K562 (cell line): ENCODE results near the gene TMEM222. TPM values are rescaled to one million over a fixed set of nuclear protein-coding genes. Genes with fewer than 3 reads are reported as not detected.

Source experiments
- CAMTA2 ChIP-seq: fragments of 250-450 bp; sonication (Bioruptor Pico); conservative IDR thresholded peaks from 2 replicates; pipeline ENCODE4 v1.5.1; 2022
- ETS1 ChIP-seq: conservative IDR thresholded peaks from 2 replicates; pipeline ENCODE4 v1.6.1; 2011; ENCODE audit warnings: low read depth, mild to moderate bottlenecking, low read length; ENCODE audit not compliant: control insufficient read depth
- HEY1 ChIP-seq: fragments of 250-450 bp; sonication (Bioruptor Pico); IDR thresholded peaks from 2 replicates; pipeline ENCODE4 v1.5.0; 2020; ENCODE audit warnings: mild to moderate bottlenecking, moderate library complexity, borderline replicate concordance
- KAT8 ChIP-seq: fragments of 450-650 bp; IDR thresholded peaks from 2 replicates; pipeline ENCODE4 v1.6.1; 2016; ENCODE audit warnings: low read depth, mild to moderate bottlenecking
- MBD1 ChIP-seq: fragments of 250-450 bp; sonication (Bioruptor Pico); IDR thresholded peaks from 2 replicates; pipeline ENCODE4 v1.8.0; 2022; ENCODE audit warnings: inconsistent platforms
- PURB ChIP-seq: sonication (generic); formaldehyde crosslinking; IDR thresholded peaks from 2 replicates; pipeline ENCODE4 v1.9.0; 2021; ENCODE audit warnings: low read depth, mild to moderate bottlenecking, missing genetic modification reagents
- SAFB2 ChIP-seq: fragments of 200-400 bp; formaldehyde crosslinking; IDR thresholded peaks from 2 replicates; pipeline ENCODE4 v1.6.1; 2018; ENCODE audit warnings: borderline replicate concordance, low read length, low read depth, moderate library complexity; ENCODE audit not compliant: severe bottlenecking
- SNAPC5 ChIP-seq: fragments of 250-450 bp; sonication (Bioruptor Pico); IDR thresholded peaks from 2 replicates; pipeline ENCODE4 v1.8.0; 2021; ENCODE audit warnings: moderate library complexity, mild to moderate bottlenecking, inconsistent platforms
- STAT6 ChIP-seq: sonication (generic); formaldehyde crosslinking; IDR thresholded peaks from 2 replicates; pipeline ENCODE4 v1.8.1; 2023; ENCODE audit warnings: mild to moderate bottlenecking, missing genetic modification reagents
- TAF15 ChIP-seq: fragments of 200-400 bp; formaldehyde crosslinking; IDR thresholded peaks from 2 replicates; pipeline ENCODE4 v1.6.1; 2017; ENCODE audit warnings: mild to moderate bottlenecking, low read depth, low read length, moderate library complexity
- TRIM25 ChIP-seq: fragments of 450-650 bp; IDR thresholded peaks from 2 replicates; pipeline ENCODE4 v1.7.0; 2016; ENCODE audit warnings: borderline replicate concordance
- XRCC3 ChIP-seq: fragments of 450-650 bp; IDR thresholded peaks from 2 replicates; pipeline ENCODE4 v1.6.1; 2017; ENCODE audit warnings: mild to moderate bottlenecking, moderate library complexity
- ZNF184 ChIP-seq: sonication (generic); formaldehyde crosslinking; IDR thresholded peaks from 2 replicates; pipeline ENCODE4 v1.5.0; 2020; ENCODE audit warnings: missing genetic modification reagents
- ZNF280B ChIP-seq: fragments of 250-450 bp; sonication (Bioruptor Pico); IDR thresholded peaks from 2 replicates; pipeline ENCODE4 v1.5.1; 2021; ENCODE audit warnings: mild to moderate bottlenecking
- polyA plus RNA-seq, 8 experiments: library from polyadenylated mRNA; depleted of rRNA in 4 of 8; stranded (reverse) in 5 of 8; unstranded in 3 of 8; fragments of >200 nt; fragmentation: Nextera tagmentation in 2 of 8; fragmentation: Illumina TruSeq in 1 of 8; extraction: Ambion mirVana in 2 of 8; extraction: Trizol in 1 of 8; gene quantifications; 2 replicates each; pipeline versions ENCODE4 v1.2.1 to v1.2.3, GENCODE V29; 2011 to 2014; ENCODE audit warnings: inconsistent platforms in 1 of 8, missing spikeins in 1 of 8
- total RNA-seq, 7 experiments: library from RNA; depleted of rRNA in 6 of 7; stranded (reverse); fragments of >200 nt in 6 of 7; fragmentation: Illumina TruSeq in 2 of 7; extraction: Trizol in 2 of 7; gene quantifications; 2 replicates each; pipeline versions ENCODE4 v1.2.1 to v1.2.3, GENCODE V29; 2011 to 2021; ENCODE audit warnings: low replicate concordance in 1 of 7

TMEM222 gene
- total and polyA plus RNA-seq, 9 of the 15 experiments (the other 6 are each of a cell fraction or from before 2014, with no cell fraction given), result 6.9 to 48.0 (median 32.8) TPM

GRCh38 chr1:27365372-27366112, 43.6 kb downstream of the TMEM222 start (continued):
- no peak for TF ChIP-seq PURB (CRISPR knock-in tag)
- TF ChIP-seq KAT8, result no peak
- no peak for TF ChIP-seq SAFB2
- TF ChIP-seq ZNF184 (CRISPR knock-in tag), result no peak
- TF ChIP-seq SNAPC5 (CRISPR knock-in tag), result no peak
- no peak for TF ChIP-seq CAMTA2 (CRISPR knock-in tag)
- no peak for TF ChIP-seq TAF15
- TF ChIP-seq HEY1 (CRISPR knock-in tag), result no peak
- TF ChIP-seq STAT6 (CRISPR knock-in tag), result no peak
- TF ChIP-seq XRCC3, result no peak
- TF ChIP-seq MBD1, result no peak
- no peak for TF ChIP-seq ZNF280B (CRISPR knock-in tag)
- TF ChIP-seq ETS1, result no peak
- TF ChIP-seq TRIM25, result no peak
